ENCODE measurements around the gene EFHC1.

Gene EFHC1

GRCh38 chr6:52518279-52518945 is 98.3 kb downstream of the EFHC1 start:
- peak; percentile 64 for DNase-seq (ENCODE audit: low read depth)

- DNase-seq (ENCODE audit: low read depth) = no peak
Observed at GRCh38 chr6:52519618-52520017, 99.5 kb downstream of the EFHC1 start.

GRCh38 chr6:52522151-52522626 is 102.0 kb downstream of the EFHC1 start:
- DNase-seq (ENCODE audit: low read depth) = peak; percentile 79

- DNase-seq (ENCODE audit: low read depth) = peak; percentile 45
Observed at GRCh38 chr6:52522655-52523054, 102.5 kb downstream of the EFHC1 start.

GRCh38 chr6:52523378-52524142 is 103.4 kb downstream of the EFHC1 start:
- no peak for DNase-seq (ENCODE audit: low read depth)

- DNase-seq (ENCODE audit: low read depth) = no peak
Observed at GRCh38 chr6:52524918-52525317, 104.8 kb downstream of the EFHC1 start.

- DNase-seq (ENCODE audit: low read depth) = peak; percentile 73
Observed at GRCh38 chr6:52526634-52527033, 106.5 kb downstream of the EFHC1 start.

GRCh38 chr6:52527436-52527835 is 107.3 kb downstream of the EFHC1 start:
- no peak for DNase-seq (ENCODE audit: low read depth)

- DNase-seq (ENCODE audit: low read depth) = no peak
Observed at GRCh38 chr6:52529311-52529710, 109.2 kb downstream of the EFHC1 start.

- no peak for DNase-seq (ENCODE audit: low read depth)
Observed at GRCh38 chr6:52530351-52530750, 110.2 kb downstream of the EFHC1 start.

- DNase-seq (ENCODE audit: low read depth) = no peak
Observed at GRCh38 chr6:52531396-52531795, 111.3 kb downstream of the EFHC1 start.

GRCh38 chr6:52531834-52532233 is 111.7 kb downstream of the EFHC1 start:
- DNase-seq (ENCODE audit: low read depth) = no peak

GRCh38 chr6:52532457-52532856 is 112.3 kb downstream of the EFHC1 start:
- DNase-seq (ENCODE audit: low read depth) = peak; percentile 65

GRCh38 chr6:52533491-52533890 is 113.3 kb downstream of the EFHC1 start:
- DNase-seq (ENCODE audit: low read depth) = peak; percentile 60

GRCh38 chr6:52534363-52534762 is 114.2 kb downstream of the EFHC1 start:
- DNase-seq (ENCODE audit: low read depth) = no peak

- no peak for DNase-seq (ENCODE audit: low read depth)
Observed at GRCh38 chr6:52534966-52535390, 114.8 kb downstream of the EFHC1 start.

- DNase-seq (ENCODE audit: low read depth) = no peak
Observed at GRCh38 chr6:52535711-52536423, 115.7 kb downstream of the EFHC1 start.

GRCh38 chr6:52536424-52536916 is 116.3 kb downstream of the EFHC1 start:
- no peak for DNase-seq (ENCODE audit: low read depth)

- DNase-seq (ENCODE audit: low read depth) = no peak
Observed at GRCh38 chr6:52537001-52537753, 117.0 kb downstream of the EFHC1 start.

- DNase-seq (ENCODE audit: low read depth) = peak; percentile 91
Observed at GRCh38 chr6:52538252-52538900, 118.2 kb downstream of the EFHC1 start.

GRCh38 chr6:52538901-52539354 is 118.8 kb downstream of the EFHC1 start:
- DNase-seq (ENCODE audit: low read depth) = peak; percentile 95
